DND-41 (cell line): Measurements from ENCODE around the gene ARL8B.

ENCODE experiments used
- CTCF ChIP-seq: IDR thresholded peaks from 2 replicates; pipeline ENCODE4 v1.5.1; 2012; ENCODE audit warnings: borderline replicate concordance, low read length, moderate library complexity, mild to moderate bottlenecking; ENCODE audit not compliant: poor library complexity, severe bottlenecking; ENCODE audit errors: extremely low read depth
- EZH2 ChIP-seq: IDR thresholded peaks from 3 replicates; pipeline ENCODE4 v1.6.1; 2012; ENCODE audit warnings: borderline replicate concordance, low read depth, mild to moderate bottlenecking, moderate library complexity, low read length, inconsistent platforms; ENCODE audit not compliant: severe bottlenecking

GRCh38 chr3:5221701-5222100, 99.6 kb downstream of the ARL8B start:
- no peak for TF ChIP-seq CTCF
- TF ChIP-seq EZH2, result no peak
